Upper lobe of left lung (tissue), 6 donors: Measurements from ENCODE around the gene NT5C3A. TPM values are rescaled to one million over a fixed set of nuclear protein-coding genes. Genes with fewer than 3 reads are reported as not detected.

ENCODE experiments used
- ATAC-seq, 2 donors: fragments of 200-7000 bp; cut with Tn5 transposase; one replicate each; pipeline ENCODE4 v1.9.1; 2022; ENCODE audit warnings: mild to moderate bottlenecking in 2 of 2, moderate library complexity in 2 of 2; ENCODE audit not compliant: low FRiP score in 2 of 2
- DNase-seq, 2 donors: peaks; one replicate each; pipeline ENCODE4 v3.0.0-alpha.2; 2019 to 2020
- H3K27ac ChIP-seq, 4 donors: fragments of 200-600 bp; sonication (generic); one replicate each; pipeline ENCODE4 v1.5.1; 2016 to 2019
- H3K27me3 ChIP-seq, 4 donors: fragments of 200-600 bp; sonication (generic); one replicate each; pipeline ENCODE4 v1.5.1; 2017 to 2019
- H3K36me3 ChIP-seq, 4 donors: fragments of 200-600 bp; sonication (generic); one replicate each; pipeline ENCODE4 v1.5.1; 2016 to 2019
- H3K4me1 ChIP-seq, 4 donors: fragments of 200-600 bp; sonication (generic); one replicate each; pipeline ENCODE4 v1.5.1; 2018 to 2019
- H3K4me3 ChIP-seq, 4 donors: fragments of 200-600 bp; sonication (generic); one replicate each; pipeline ENCODE4 v1.5.1; 2017 to 2019; ENCODE audit warnings: mild to moderate bottlenecking in 2 of 4, moderate library complexity in 1 of 4
- H3K9me3 ChIP-seq, 4 donors: fragments of 200-600 bp; sonication (generic); one replicate each; pipeline ENCODE4 v1.5.1; 2018 to 2019
- EP300 ChIP-seq, 4 donors: sonication (generic); formaldehyde crosslinking; IDR thresholded peaks; one replicate each; pipeline ENCODE4 v1.5.1; 2017; ENCODE audit warnings: antibody characterized with exemption in 4 of 4, control low read depth in 2 of 4
- POLR2A ChIP-seq, 4 donors: fragments of 450-650 bp; IDR thresholded peaks; one replicate each; pipeline ENCODE4 v1.5.1; 2016 to 2017; ENCODE audit warnings: antibody characterized with exemption in 4 of 4, mild to moderate bottlenecking in 2 of 4
- POLR2AphosphoS5 ChIP-seq, 2 donors: sonication (generic); formaldehyde crosslinking; IDR thresholded peaks; one replicate each; pipeline ENCODE4 v1.5.1; 2017; ENCODE audit warnings: antibody characterized with exemption in 2 of 2
- WGBS, 2 donors: methylation state at CpG; one replicate each; pipeline ENCODE4 v1.1.5; 2017 to 2018; 5-methylcytosine and 5-hydroxymethylcytosine counted together
- total RNA-seq, 6 donors: library from RNA; depleted of rRNA in 4 of 6; stranded (reverse); fragments of >200 nt in 4 of 6; gene quantifications; one replicate each; pipeline versions ENCODE4 v1.1.0 to v1.2.1, GENCODE V29; 2016 to 2021
- TF ChIP-seq, protein P1 (sequence below), 6 experiments: fragments of 450-650 bp in 4 of 6; fragments of 200-600 bp in 2 of 6; sonication (generic) in 2 of 6; IDR thresholded peaks; one replicate each; pipeline ENCODE4 v1.5.1; 2016 to 2019; ENCODE audit warnings: antibody characterized with exemption in 6 of 6
- donor health status: DM: no; HTN: no; CAD: no; lungs with moderate emphysema.
- donor health status: DM: no; HTN: yes; CAD: no; lungs with severe emphysema.

The NT5C3A gene
- total RNA-seq, 6 donors from 2014 or later = 18.4 to 52.3 (median 25.0) TPM

DNA sequence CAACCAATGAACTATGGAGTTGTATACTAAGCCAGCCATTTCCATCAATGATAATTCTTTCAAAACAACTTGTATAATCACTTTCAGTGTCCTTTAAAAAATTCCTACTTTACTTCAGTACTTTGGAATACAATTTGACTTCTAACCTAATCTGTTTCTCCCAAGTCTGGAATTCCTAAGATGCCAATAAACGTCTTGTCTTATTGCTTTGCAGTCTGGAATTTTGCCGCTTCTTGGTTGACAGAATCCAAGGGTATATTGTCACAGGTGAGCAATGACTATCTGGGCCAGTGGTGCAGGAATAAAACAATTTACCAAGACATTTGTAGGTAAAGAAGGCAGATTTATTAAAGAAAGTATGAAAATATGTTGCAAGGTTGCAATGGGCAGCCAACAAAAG is 24.8 kb upstream of the NT5C3A start:
- ATAC-seq (no peak), DNase-seq (no peak)
- Histone ChIP-seq H3K36me3 (no peaks in the 10 kb centered on the region), H3K4me3 (no peak overlapping the region), H3K4me1 (no peaks in the 10 kb centered on the region), H3K27ac (no peak overlapping the region), H3K27me3 (no peaks in the 10 kb centered on the region), H3K9me3 (no peaks in the 10 kb centered on the region)
- TF ChIP-seq, protein P1, sequence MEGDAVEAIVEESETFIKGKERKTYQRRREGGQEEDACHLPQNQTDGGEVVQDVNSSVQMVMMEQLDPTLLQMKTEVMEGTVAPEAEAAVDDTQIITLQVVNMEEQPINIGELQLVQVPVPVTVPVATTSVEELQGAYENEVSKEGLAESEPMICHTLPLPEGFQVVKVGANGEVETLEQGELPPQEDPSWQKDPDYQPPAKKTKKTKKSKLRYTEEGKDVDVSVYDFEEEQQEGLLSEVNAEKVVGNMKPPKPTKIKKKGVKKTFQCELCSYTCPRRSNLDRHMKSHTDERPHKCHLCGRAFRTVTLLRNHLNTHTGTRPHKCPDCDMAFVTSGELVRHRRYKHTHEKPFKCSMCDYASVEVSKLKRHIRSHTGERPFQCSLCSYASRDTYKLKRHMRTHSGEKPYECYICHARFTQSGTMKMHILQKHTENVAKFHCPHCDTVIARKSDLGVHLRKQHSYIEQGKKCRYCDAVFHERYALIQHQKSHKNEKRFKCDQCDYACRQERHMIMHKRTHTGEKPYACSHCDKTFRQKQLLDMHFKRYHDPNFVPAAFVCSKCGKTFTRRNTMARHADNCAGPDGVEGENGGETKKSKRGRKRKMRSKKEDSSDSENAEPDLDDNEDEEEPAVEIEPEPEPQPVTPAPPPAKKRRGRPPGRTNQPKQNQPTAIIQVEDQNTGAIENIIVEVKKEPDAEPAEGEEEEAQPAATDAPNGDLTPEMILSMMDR (IDR thresholded peaks at IDR 0.05) = no peak
- TF ChIP-seq POLR2A (IDR thresholded peaks at IDR 0.05) = no peak
- TF ChIP-seq EP300 (IDR thresholded peaks at IDR 0.05) = no peak
- TF ChIP-seq POLR2AphosphoS5 (IDR thresholded peaks at IDR 0.05) = no peak
- WGBS, 2 donors = 34 to 79% methylated on average over 2 of the region's 2 CpGs

DNA sequence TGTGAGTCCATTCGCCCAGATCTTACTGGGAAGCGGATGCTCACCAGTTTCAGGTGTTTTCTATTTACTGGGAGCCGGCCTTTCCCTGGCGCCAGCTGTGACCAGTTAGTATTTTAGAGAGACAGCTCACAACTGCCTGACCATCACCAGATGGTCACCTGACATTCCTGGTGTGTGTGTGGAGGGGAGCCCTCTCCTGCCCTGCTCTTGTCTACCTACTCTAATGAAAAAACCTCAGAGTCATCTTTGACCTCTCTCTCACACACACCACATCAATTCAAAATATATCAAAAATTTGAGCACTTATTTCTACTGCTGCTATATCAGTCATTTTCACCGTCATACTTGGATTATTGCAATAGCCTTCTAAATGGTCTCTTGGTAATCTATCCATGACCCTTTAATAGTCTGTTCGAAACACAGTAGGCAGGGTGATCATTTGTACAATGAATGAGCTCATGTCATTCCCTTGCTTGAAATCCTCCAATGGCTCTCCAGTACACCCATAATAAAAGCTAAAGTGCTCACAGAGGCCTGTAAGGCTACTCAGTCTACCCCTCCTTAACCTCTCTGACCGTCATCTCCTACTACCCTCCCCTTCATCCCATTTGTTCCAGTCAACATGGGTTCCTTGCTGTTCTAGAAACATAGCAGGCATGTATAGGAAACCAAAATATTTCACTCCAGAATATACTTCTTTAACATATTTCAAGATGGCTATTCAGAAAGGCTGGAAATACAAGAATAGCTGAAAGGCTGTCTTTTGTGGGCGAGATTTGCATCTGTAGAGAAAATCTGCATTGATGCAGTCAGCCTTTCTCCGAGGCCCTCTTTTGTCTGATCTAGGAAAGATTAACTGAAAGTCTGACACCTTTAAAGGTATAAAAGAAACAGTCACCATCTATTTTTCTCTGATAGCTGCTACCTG is 17.5 kb upstream of the NT5C3A start:
- H3K27me3 ChIP-seq = no peaks in the 10 kb centered on the region
- no peak overlapping the region for H3K27ac ChIP-seq
- no peak for ATAC-seq
- H3K36me3 ChIP-seq = no peaks in the 10 kb centered on the region
- DNase-seq = no peak
- no peak overlapping the region for H3K4me3 ChIP-seq
- H3K9me3 ChIP-seq = no peaks in the 10 kb centered on the region
- H3K4me1 ChIP-seq = no peaks in the 10 kb centered on the region
- 91 to 93% methylated on average over 9 of the region's 9 CpGs for WGBS, 2 donors
- no peak for TF ChIP-seq EP300 (IDR thresholded peaks at IDR 0.05)
- no peak for TF ChIP-seq POLR2AphosphoS5 (IDR thresholded peaks at IDR 0.05)
- TF ChIP-seq, protein P1 (IDR thresholded peaks at IDR 0.05) = no peak

GRCh38 chr7:33079096-33079495 is 16.5 kb upstream of the NT5C3A start:
- no peak overlapping the region for H3K27ac ChIP-seq
- no peak for ATAC-seq

DNA sequence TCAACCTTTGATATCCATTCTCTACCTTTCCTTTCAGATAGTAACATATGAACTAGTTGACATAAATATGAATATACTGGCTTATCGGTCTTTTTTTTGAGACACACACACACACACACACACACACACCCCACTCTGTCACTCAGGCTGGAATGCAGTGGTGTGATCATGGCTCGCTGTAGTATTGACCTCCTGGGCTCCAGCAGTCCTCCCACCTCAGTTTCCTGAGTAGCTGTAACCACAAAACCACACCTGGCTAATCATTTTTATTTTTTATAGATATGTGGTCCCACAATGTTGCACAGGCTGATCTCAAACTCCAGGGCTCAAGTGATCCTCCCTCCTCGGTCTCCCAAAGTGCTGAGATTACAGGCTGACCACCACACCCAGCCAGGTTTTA is 14.2 kb upstream of the NT5C3A start:
- DNase-seq (no peak), ATAC-seq (no peak)
- TF ChIP-seq, protein P1 (IDR thresholded peaks at IDR 0.05) = no peak
- no peak for TF ChIP-seq POLR2A (IDR thresholded peaks at IDR 0.05)
- no peak for TF ChIP-seq EP300 (IDR thresholded peaks at IDR 0.05)
- no peak for TF ChIP-seq POLR2AphosphoS5 (IDR thresholded peaks at IDR 0.05)
- Histone ChIP-seq H3K4me3 (no peak overlapping the region), H3K27me3 (no peaks in the 10 kb centered on the region), H3K36me3 (no peaks in the 10 kb centered on the region), H3K9me3 (no peaks in the 10 kb centered on the region), H3K27ac (no peak overlapping the region), H3K4me1 (no peaks in the 10 kb centered on the region)
- 59 to 83% methylated on average over 3 of the region's 3 CpGs for WGBS, 2 donors

More at GRCh38 chr7:33079096-33079495, 16.5 kb upstream of the NT5C3A start:
- Histone ChIP-seq H3K36me3 (no peaks in the 10 kb centered on the region), H3K9me3 (no peaks in the 10 kb centered on the region), H3K4me1 (no peaks in the 10 kb centered on the region), H3K4me3 (no peak overlapping the region), H3K27me3 (no peaks in the 10 kb centered on the region)
- 78 to 86% methylated on average over 2 of the region's 2 CpGs for WGBS, 2 donors
- DNase-seq = no peak
- no peak for TF ChIP-seq POLR2AphosphoS5 (IDR thresholded peaks at IDR 0.05)
- TF ChIP-seq, protein P1 (IDR thresholded peaks at IDR 0.05) = no peak
- TF ChIP-seq POLR2A (IDR thresholded peaks at IDR 0.05) = no peak
- TF ChIP-seq EP300 (IDR thresholded peaks at IDR 0.05) = no peak
